ENCODE results near the gene C14orf119.

- TF ChIP-seq CTCF (IDR thresholded peaks at IDR 0.05): no peak
- TF ChIP-seq POLR2AphosphoS5 (IDR thresholded peaks at IDR 0.05; ENCODE audit: low read depth, low read length): no peak
- TF ChIP-seq REST (IDR thresholded peaks at IDR 0.05; ENCODE audit: insufficient read depth in 1 of 2, low read depth in 2 of 2, low read length in 1 of 2): no peak
Observed at GRCh38 chr14:23090254-23090636, 5.1 kb upstream of the C14orf119 start.

Measured in Panc1 (cell line).